Stimulated activated effector memory CD8-positive, alpha-beta T cell treated with anti-CD3 and anti-CD28 coated beads, Interleukin-12 subunit alpha, Interleukin-12 subunit beta, amount 100 ng/mL, for 72 hours (primary cell): ENCODE data around the gene REEP1.
A peak's percentile ranks its signal among the peaks of the same experiment; 100 is the strongest.

ENCODE experiments used
- ATAC-seq: fragments of 150-1000 bp; cut with Tn5 transposase; 2 replicates; pipeline ENCODE4 v1.10.0; 2021
- DNase-seq, 2 donors: peaks; one replicate each; pipeline ENCODE4 v3.0.0; 2021 to 2022; ENCODE audit warnings: low spot score in 2 of 2
- H3K27ac Mint-ChIP-seq: one replicate; pipeline ENCODE4 v1.8.0; 2022; ENCODE audit warnings: mild to moderate bottlenecking, mixed read lengths
- H3K36me3 Mint-ChIP-seq: one replicate; pipeline ENCODE4 v1.8.0; 2022; ENCODE audit warnings: mild to moderate bottlenecking, mixed read lengths
- H3K4me1 Mint-ChIP-seq: one replicate; pipeline ENCODE4 v1.8.0; 2022; ENCODE audit warnings: mixed read lengths
- H3K4me3 Mint-ChIP-seq: one replicate; pipeline ENCODE4 v1.8.0; 2022; ENCODE audit warnings: mild to moderate bottlenecking, mixed read lengths
- H3K9me3 Mint-ChIP-seq: one replicate; pipeline ENCODE4 v1.8.0; 2022; ENCODE audit warnings: mixed read lengths

Gene REEP1

GRCh38 chr2:86171295-86171694 lies 166.1 kb downstream of the REEP1 start:
- Mint-ChIP-seq H3K27ac (no peak overlapping the region), H3K36me3 (peaks cover 100% of the 10 kb centered on the region), H3K9me3 (no peaks in the 10 kb centered on the region), H3K4me1 (peaks cover 28% of the 10 kb centered on the region), H3K4me3 (no peak overlapping the region)
- DNase-seq = no peak
- ATAC-seq = no peak

- H3K4me3 Mint-ChIP-seq = no peak overlapping the region
Measured at GRCh38 chr2:86170449-86170848, 167.0 kb downstream of the REEP1 start.

More at GRCh38 chr2:86170449-86170848, 167.0 kb downstream of the REEP1 start:
- H3K27ac Mint-ChIP-seq = no peak overlapping the region
- ATAC-seq (peak; percentile 44), DNase-seq (no peak)
- H3K36me3 Mint-ChIP-seq = peaks cover 100% of the 10 kb centered on the region
- H3K9me3 Mint-ChIP-seq = no peaks in the 10 kb centered on the region
- H3K4me1 Mint-ChIP-seq = peaks cover 19% of the 10 kb centered on the region
